HG03139 (cell line): ENCODE measurements around the gene AMIGO1.
"Not testable (repeated sequence)": the region's sequence is repeated elsewhere in the genome, so short reads cannot be mapped to it uniquely, and the experiment has no call there.

Experiments
- ATAC-seq: cut with Tn5 transposase; IDR thresholded peaks from one replicate; pipeline ENCODE4 v1.9.1; 2021; ENCODE audit not compliant: unreplicated experiment

Gene AMIGO1

DNA sequence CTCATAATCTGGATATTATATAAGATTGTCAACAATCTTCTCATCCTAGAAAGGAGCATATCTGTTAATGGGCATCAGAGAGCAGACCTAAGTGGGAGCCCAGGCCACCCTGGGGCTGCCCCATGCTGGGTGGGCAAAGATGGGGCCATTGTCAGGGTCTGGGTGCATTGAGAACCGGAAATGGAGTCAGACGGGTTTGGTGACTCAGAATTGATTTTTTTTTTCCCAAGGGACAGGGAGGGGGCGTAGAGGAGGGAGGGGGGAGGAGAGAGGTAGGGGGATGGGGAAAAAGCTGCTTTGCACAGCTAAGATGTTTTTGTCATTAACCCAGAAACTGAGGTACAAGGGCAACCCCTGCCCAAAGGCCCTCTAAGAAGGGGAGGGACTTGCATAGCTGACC lies 24.5 kb downstream of the AMIGO1 start:
- ATAC-seq, result no peak

DNA sequence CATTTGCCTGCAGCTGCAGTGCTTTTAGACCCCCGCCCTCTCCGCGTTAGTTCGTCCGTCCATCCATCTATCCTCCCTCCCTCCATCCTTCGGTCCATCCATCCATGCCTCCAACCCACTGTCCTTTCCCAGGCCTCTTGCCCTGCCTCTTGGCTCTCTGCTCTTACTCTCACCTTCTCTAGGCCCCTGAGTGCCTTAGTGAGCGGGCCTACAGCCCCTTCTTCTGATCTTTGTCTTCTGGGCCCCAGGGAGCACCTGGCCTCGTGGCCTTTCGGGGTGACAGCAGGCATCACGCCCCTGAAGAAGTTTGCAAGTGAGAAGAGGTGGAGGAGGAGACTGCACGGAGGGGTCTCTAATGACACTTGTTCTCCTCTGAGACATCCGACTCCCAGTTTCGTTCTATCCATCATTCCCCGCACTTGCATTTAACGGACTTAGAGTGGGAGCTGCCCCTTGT lies 25.0 kb downstream of the AMIGO1 start:
- ATAC-seq, result no peak

DNA sequence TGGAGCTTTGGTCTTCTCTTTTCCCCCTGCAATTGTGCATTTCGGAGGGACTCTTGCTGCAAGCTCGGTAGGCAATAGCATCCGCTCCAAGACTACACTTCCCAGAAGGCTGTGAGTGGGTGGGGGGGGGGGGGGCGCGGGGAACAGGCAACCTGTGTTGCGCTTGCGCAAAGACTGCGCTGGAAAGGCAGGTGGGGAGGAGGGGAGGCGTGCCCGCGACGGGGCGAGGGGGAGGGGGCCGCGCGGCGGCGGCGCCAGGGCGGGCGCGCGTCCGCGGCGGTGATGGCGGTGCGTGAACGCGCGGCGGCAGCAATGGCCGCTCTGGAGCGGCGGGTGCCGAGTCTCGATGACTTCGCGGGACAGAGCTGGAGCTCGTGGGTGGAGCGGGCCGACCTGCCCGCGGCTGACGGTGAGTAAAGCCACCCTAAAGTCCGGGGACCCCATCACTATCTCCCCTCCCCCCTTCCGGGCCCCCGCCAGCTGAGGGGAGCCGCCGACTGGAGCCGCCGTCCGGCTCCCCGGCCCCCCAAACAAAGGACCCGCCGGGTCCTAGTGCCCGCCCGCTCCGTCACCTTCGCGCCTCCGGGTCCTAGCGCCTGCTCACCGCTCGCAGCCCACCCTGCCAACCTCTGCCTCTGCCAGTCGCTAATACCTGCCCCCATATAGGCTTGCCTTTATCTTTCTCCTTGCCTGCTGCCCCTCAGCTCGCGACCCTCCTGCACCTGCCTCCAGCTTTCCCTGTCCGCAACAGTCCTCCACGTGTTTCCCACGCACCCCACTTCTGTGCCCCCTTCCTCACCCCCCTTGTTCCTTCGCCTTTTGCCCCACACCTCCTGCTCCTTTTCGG lies 25.6 kb downstream of the AMIGO1 start, which contains the start of gene ATXN7L2:
ATXN7L2 (plus strand) TSS at position 234 of the 847 bp plus-strand sequence; CDS start at position 283, 49 bp downstream.
- peak; percentile 62 for ATAC-seq

DNA sequence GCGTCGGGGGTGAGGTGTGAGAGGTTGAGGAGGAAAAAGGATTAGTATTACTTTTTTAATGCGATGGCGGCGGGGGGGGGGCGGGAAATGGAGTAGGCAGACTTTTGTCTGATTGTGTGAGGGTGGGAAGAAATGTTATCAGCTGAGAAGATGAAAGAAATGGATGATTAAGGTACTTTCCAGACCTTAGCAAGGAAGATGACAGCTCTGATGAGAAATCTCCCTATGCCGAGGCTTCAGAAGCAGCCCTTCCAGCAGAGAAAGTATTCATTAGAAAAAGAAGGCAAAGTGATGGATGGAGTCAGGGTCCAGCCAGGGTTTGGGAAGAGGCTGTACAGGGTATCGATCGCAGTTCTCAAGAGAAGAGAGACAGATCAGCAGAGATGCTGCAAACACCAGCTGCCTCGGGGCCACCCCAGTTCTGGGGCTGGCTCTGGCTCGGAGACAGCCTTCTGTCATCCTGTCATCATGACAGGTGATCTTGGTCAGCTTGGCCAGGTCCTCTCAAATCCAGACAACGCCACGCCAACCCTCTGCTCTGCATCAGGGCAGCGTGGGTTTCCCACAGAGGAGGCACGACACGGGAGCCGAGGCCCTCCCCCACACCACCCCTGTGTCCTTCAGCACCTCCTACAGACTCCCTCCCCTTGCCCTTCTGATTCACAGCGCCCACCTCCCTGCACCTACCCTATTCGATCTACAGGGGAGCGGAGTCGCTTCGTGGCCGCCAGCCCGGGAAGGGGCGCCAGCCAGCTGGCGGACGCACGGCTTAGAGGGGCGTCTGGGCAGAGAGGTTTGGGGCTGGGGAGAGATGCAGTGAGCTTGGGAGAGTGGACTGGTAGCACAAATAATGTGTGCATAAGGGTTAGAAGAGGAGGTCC lies 26.5 kb downstream of the AMIGO1 start:
- ATAC-seq, result peak; percentile 19

DNA sequence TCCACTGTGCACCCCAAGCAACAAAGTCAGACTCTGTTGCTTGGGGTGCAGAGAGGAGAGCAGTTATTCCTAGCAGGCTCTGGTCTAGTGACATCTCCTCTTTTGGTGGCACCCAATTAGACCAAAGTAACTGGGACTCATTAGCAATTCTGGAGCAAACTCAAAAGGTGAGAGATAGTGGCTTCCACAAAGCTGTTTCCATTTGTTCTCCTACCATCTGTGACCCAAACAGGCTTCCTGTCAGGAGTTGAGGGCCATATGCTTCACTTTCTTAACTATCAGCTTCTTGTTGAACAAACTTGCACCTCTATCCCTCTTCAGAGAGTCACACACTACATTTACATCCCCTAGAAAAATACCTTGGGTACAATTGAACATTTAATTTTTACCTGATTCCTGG lies 27.3 kb downstream of the AMIGO1 start:
- no peak for ATAC-seq

DNA sequence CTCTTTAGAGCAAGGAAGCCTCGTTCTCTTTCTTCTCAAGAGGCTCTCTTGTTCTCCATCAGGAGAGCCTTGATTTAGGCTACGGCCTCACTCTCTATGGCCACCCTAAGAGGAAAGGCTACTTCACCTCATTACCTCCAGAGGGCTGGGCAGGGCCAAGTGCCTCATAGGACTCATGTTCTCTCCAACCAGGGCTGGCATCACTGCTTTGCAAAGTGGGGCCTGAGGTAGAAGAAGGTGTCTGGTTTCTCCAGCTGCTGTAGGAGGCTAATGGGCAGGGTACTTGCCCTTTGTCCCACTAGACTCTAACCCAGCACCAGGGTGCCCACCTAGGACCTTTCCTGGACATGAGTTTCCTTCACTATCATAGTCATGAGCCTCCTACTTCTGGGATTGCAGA lies 27.9 kb downstream of the AMIGO1 start:
- no peak for ATAC-seq

DNA sequence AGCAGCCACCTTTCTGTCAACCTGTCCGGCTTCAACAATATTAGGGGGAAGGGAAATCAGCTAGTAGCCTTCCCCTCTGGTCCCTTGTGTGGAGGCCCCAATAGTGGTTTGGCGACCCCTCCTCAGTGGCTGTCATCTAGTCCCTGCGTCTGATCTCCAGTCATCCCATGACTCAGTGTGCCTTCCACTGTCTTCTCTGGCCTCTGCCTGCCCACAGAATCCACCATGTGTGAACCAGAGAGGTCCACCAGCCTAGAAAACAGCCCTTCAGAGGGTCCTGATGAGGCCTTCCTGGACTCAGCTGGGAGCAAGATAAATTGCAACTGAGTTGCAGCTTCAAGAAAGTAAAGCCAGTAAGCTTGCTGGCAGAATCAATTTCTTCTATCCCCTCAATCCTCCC lies 29.6 kb downstream of the AMIGO1 start:
- ATAC-seq, result no peak

DNA sequence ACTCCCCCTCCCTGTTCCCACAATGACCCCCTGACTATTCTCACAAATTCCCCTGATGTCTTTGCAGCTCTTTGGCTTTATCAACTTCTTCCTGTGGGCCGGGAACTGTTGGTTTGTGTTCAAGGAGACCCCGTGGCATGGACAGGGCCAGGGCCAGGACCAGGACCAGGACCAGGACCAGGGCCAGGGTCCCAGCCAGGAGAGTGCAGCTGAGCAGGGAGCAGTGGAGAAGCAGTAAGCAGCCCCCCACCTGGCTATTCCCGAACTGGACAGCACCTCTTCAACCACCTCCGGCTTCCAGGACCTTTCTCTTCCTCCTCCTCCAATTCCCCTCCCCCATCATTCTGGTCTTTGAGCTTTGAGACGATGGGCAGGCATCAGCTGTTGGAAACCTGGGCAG lies 30.2 kb downstream of the AMIGO1 start:
- no peak for ATAC-seq

DNA sequence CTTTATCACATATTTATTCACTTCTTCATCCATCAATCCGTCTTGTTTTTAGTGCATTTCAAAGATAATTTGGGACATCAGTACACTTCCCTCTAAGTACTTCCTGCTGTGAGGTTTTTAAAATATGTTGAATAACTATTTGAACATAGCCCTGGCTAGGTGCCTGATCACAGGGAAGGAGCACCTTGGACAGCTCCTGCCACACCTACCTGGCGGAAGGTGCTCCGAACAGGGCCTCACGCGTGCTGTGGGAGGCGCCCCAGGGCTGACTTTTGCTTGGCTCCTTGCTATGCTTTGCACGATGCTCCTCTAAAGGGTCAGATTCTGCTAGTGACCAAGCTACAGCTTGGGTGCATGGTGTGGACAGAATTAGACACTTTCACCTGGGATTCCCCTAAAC lies 30.7 kb downstream of the AMIGO1 start:
- ATAC-seq, result no peak

DNA sequence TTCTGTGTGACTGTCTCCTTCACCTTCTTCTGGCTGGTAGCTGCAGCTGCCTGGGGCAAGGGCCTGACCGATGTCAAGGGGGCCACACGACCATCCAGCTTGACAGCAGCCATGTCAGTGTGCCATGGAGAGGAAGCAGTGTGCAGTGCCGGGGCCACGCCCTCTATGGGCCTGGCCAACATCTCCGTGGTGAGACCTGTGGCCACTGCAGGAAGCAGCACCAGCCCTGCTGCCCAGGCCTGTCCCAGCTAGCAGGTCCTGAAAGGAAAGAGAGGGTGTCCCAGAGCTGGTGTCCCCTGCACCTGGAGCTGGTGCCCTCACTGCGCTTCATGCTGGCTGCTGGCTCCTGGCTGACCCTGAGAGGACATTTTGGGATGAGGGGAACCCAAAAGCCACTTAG lies 31.7 kb downstream of the AMIGO1 start:
- ATAC-seq, result no peak

DNA sequence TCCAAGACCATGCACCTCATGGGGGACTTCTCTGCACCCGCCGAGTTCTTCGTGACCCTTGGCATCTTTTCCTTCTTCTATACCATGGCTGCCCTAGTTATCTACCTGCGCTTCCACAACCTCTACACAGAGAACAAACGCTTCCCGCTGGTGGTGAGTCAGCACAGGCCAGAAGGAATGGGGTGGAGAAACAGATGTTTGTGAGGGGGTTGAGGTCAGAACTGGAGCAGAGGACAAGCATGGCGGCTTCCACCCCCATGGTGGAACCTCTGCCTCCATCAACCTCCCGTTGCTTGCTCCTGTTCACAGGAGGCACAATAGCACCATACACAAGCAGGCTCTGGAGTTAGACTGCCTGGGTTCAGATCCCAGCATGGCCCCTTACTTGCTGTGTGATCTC lies 32.7 kb downstream of the AMIGO1 start:
- ATAC-seq, result no peak

DNA sequence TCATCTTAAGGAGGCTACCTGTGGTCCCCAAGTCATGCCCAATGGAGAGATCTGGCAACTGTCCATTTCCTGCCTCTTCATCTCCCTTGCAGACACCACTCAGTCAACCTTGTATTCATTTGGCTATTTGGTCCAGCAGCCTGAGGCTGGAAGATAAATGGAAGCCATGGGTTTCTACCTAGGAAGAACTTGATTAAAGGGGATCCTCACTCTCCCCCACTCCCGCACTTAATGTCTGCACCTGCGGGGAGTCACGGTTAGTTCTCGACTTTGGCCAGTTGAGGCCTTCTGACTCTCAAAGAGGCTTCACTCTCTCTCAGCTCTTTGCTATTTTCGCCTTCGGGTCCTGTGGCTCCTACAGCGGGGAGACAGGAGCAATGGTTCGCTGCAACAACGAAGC lies 34.3 kb downstream of the AMIGO1 start:
- no peak for ATAC-seq

DNA sequence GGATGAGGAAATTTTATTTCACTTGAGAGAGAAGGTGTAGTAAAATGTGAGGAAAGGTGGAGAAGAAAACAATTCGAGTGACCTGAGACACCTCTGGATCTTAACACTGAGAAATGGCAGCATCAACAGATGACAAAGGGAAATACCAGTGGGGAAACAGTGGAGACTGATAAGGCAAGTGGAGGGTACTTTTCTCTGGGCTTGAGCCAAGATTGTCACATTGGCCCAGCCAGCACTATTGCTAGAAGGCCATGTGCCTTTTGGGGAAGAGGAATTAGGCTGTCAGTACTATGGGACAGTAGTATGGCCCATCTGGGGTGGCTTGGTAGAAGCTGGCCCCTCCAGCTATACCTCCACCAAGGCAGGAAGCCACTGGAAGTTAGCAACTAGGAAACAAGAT lies 34.8 kb downstream of the AMIGO1 start:
- no peak for ATAC-seq

DNA sequence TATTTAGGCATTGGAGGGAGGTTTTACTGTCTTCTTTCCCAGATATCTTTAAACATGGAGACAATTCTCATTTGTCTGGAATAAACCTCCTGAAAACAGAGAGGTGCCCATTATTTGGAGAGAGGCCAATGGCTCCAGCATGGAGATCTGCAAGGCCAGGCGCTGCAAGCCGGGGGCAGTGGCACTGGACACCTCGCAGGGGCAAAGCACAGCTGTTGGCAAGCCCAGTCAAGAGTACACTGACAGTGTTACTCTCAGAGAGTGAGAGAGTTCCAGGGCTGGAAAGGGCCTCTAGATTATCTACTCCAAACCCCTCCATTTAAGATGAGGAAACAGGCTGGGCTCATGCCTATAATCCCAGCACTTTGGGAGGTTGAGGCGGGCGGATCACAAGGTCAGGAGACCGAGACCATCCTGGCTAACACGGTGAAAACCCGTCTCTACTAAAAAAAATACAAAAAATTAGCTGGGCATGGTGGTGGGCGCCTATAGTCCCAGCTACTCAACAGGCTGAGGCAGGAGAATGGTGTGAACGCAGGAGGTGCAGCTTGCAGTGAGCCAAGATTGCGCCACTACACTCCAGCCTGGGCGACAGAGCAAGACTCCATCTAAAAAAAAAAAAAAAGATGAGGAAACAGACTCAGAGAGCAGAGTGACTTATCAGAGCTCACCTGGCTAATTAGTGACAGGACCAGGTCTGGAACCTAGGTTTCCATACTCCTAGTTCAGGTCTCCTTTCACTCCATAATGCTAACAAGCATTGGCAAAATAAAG lies 36.1 kb downstream of the AMIGO1 start:
- not testable (repeated sequence) for ATAC-seq

DNA sequence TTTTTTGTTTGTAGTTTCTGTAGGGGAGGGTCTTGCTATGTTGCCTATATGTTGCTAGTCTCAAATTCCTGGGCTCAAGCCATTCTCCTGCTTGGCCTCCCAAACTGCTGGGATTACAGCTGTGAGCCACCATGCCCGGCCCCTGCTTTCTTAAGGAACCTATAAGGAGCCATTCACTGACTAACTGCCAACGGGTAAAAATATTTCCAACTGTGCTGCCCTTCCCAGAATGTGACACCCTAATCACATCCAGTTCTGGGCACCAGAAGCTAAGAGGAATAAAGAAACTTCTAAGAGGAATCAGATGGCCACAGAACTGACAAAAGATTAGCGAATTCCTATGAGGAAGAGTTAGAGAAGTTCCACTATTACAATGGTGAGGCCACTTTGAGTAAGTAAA lies 36.7 kb downstream of the AMIGO1 start:
- ATAC-seq, result no peak

DNA sequence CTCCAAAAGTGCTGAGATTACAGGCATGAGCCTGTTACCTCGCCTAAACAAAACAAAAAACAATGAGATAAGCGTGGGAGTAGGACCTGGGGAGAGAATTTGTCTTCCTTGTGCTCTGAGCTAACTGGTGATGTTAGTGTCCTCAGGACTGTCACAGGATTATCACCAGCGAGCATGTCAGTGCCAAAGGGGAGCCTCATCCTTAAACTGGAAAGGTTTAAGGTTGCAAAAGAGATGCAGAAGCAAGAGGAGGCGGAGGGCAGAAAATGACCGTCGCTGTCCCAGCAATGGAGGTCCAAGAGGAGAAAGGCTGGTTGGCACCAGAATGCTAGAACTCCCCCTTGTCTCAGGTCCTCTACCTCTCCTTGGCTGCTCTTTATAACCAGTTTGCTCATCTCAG lies 39.3 kb downstream of the AMIGO1 start:
- ATAC-seq, result no peak

DNA sequence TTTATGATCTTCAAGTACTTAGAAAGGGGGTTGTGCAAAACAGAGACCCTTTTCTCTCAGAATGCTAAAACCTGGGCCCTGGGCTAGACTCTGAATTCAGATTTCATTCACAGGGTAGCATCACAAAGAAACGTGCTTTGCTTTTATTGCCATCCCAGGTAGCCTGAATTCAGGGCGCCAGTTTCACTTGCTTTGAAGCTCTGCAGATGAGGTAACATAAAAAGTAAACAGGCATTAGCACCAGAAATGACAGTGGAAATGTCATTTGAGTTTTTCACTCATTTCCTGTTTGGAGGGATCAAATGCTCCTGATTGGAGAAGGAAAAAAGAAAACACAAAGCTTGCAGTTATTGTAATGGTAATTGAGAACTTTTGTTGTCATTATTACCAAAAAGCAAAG lies 40.6 kb downstream of the AMIGO1 start:
- ATAC-seq, result no peak

DNA sequence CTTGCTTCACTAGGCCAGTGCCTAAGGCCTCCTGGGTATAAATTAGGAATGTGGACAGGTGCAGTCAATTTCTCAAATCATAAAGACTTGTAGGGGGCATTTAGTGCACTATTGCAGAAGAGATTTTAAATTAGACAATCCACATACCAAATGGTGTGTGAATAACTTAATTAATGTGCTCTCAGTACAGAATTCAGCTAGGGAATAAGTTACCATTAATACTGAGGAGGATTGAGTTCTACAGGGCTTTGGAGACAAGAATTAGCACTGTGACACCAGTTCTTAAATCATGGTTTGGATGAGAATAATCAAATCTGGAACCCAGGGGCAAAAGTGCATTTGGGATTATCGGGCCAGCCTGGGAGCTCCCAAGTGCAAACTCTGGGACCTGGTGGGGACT lies 41.5 kb downstream of the AMIGO1 start:
- ATAC-seq, result no peak

DNA sequence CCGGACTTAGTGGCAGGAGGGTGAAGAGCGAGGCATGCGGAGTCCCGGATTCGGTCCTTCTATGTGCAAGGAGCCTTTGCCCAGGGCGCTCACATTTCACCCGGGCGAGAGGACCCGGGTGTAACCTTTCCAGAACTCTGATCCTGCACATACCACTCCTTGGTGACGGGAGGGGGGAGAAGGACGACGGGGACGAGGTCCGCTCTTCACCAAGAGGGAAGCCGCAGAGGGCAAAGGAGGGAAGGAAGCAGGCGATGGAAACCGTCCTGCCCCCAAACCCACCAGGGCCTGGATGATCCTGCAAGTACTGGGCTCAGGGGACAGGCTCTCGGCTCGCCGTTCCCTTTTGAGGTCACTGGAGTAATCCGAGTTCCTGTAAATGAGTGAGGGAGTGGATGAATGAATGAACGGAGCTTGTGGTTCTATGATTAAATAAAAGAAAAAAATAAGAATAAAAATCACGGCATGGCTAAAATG lies 42.2 kb downstream of the AMIGO1 start:
- no peak for ATAC-seq

DNA sequence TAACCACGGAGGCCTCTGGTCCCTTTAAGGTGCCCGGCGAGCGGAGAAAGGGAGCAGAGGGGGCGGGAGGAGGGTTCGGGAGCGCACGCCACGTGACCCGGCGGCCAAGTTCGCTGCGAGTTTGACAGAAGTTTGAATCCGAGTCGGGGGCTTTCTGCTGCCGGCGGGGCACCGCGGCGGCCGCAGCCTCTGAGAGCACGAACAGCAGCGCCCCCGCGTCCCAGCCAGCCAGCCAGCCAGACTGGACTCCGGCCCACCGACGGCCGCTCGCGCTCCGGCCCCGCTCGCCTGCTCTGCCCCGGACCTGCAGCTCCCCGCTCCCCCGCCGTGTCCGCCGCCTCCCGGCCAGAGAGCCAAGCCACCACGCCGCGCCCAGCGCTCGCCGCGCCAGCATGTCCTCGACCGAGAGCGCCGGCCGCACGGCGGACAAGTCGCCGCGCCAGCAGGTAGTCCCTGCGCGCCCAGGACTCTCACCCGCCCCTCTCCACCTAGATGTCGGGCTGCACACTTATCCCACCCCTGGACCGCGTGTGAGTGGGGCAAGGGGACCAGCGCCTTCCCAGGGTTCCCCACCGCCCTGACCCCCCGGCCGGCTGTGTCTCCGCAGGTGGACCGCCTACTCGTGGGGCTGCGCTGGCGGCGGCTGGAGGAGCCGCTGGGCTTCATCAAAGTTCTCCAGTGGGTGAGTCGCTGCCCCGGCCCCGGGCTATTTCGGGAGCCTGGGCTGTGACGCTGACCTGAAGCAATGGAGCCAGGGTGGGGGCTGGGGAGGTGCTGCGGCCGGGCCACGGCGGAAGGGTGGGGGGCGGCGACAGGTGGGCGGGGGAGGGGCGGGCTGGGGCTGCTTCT lies 42.9 kb downstream of the AMIGO1 start, which contains the start of gene SYPL2:
SYPL2 (plus strand) TSS at position 95 of the 849 bp plus-strand sequence; CDS start at position 393, 298 bp downstream.
- ATAC-seq, result no peak
